HepG2 (cell line): ENCODE data around the gene LDLR. TPM values are rescaled to one million over a fixed set of nuclear protein-coding genes. Genes with fewer than 3 reads are reported as not detected.

ENCODE experiments used
- ATAC-seq: fragments of 200-7000 bp; cut with Tn5 transposase; 3 replicates; pipeline ENCODE4 v1.9.1; 2020; ENCODE audit warnings: mild to moderate bottlenecking, moderate library complexity
- BruUV-seq: library from RNA; stranded (reverse); fragments of 400-500 nt; replicated peaks from 2 replicates; lab custom pipeline; 2021; lab: Mats Ljungman, UMichigan
- CTCF ChIA-PET: fragments of 300-600 bp; formaldehyde crosslinking; extraction: SDS; loops from one replicate; lab custom pipeline; 2021; ENCODE audit warnings: low total read pairs, inconsistent platforms, low intra/inter-chr PET ratio; lab: Yijun Ruan, JAX
- POLR2A ChIA-PET: fragments of 350-600 bp; sonication (Branson Sonifier 250); formaldehyde crosslinking; loops from one replicate; lab custom pipeline; 2020; ENCODE audit warnings: antibody characterized with exemption, inconsistent platforms; lab: Yijun Ruan, JAX
- DNase-seq: peaks from one replicate; pipeline ENCODE4 v3.0.0-alpha.2; 2015; ENCODE audit warnings: low spot score
- FAIRE-seq: peaks from 3 replicates; lab custom pipeline; 2011; peaks lifted over from hg19 to GRCh38; lab: Jason Lieb, UNC
- H2AFZ ChIP-seq: one replicate; pipeline ENCODE4 v1.6.1; 2011; ENCODE audit warnings: low read length, inconsistent platforms
- H3K27ac ChIP-seq: fragments of 300-600 bp; 3 replicates; pipeline ENCODE4 v1.8.0; 2011; ENCODE audit warnings: mixed run types, mild to moderate bottlenecking, mixed read lengths, low read length, inconsistent platforms; ENCODE audit not compliant: insufficient read depth; ENCODE audit errors: extremely low read length
- H3K27me3 ChIP-seq, 2 experiments: fragments of 200-600 bp in 1 of 2; 2 replicates in 1 of 2; 3 replicates in 1 of 2; pipeline versions ENCODE4 v1.6.0 to v1.8.0; 2011; ENCODE audit warnings: low read length in 2 of 2, mild to moderate bottlenecking in 2 of 2, moderate library complexity in 2 of 2, inconsistent platforms in 1 of 2; ENCODE audit not compliant: insufficient read depth in 2 of 2, control insufficient read depth in 1 of 2
- H3K36me3 ChIP-seq, 2 experiments: fragments of 200-600 bp in 1 of 2; replicated peaks in 1 of 2; 2 replicates in 1 of 2; 3 replicates in 1 of 2; pipeline versions ENCODE4 v1.5.1 to v1.8.0; 2011; ENCODE audit warnings: low read length in 2 of 2, inconsistent platforms in 1 of 2; ENCODE audit not compliant: insufficient read depth in 2 of 2, control insufficient read depth in 1 of 2
- H3K4me1 ChIP-seq: 2 replicates; pipeline ENCODE4 v1.5.1; 2012; ENCODE audit warnings: low read length, inconsistent platforms; ENCODE audit not compliant: insufficient read depth
- H3K4me2 ChIP-seq: 2 replicates; pipeline ENCODE4 v1.6.0; 2011; ENCODE audit warnings: low read depth, low read length, inconsistent platforms
- H3K4me3 ChIP-seq, 3 experiments: fragments of 200-600 bp in 1 of 3; sonication (generic), shearing (Covaris generic) in 1 of 3; replicated peaks in 1 of 3; 2 replicates each; pipeline ENCODE4 v1.5.1; 2011 to 2016; ENCODE audit warnings: low read length in 3 of 3, inconsistent platforms in 2 of 3, low read depth in 2 of 3, mild to moderate bottlenecking in 2 of 3, control low read depth in 1 of 3, mixed read lengths in 1 of 3; ENCODE audit not compliant: insufficient read depth in 1 of 3
- H3K79me2 ChIP-seq: one replicate; pipeline ENCODE4 v1.6.1; 2011; ENCODE audit warnings: low read length, inconsistent platforms; ENCODE audit not compliant: insufficient read depth
- H3K9ac ChIP-seq: 2 replicates; pipeline ENCODE4 v1.6.0; 2011; ENCODE audit warnings: mild to moderate bottlenecking, low read depth, low read length, inconsistent platforms; ENCODE audit not compliant: insufficient read depth
- H3K9me3 ChIP-seq: 2 replicates; pipeline ENCODE4 v1.5.1; 2012; ENCODE audit warnings: mild to moderate bottlenecking, low read length
- H4K20me1 ChIP-seq: 2 replicates; pipeline ENCODE4 v1.6.0; 2011; ENCODE audit warnings: inconsistent platforms, mild to moderate bottlenecking, low read length, moderate library complexity; ENCODE audit not compliant: insufficient read depth
- KLF16 ChIP-seq, 2 experiments: sonication (generic) in 1 of 2; formaldehyde crosslinking in 1 of 2; IDR thresholded peaks; 2 replicates each; pipeline versions ENCODE4 v1.6.1 to v1.8.0; 2016 to 2023; ENCODE audit warnings: missing genetic modification reagents in 2 of 2, missing compliant biosample characterization in 1 of 2
- NFKB2 ChIP-seq: sonication (generic); formaldehyde crosslinking; IDR thresholded peaks from 2 replicates; pipeline ENCODE4 v1.4.0; 2020; ENCODE audit warnings: missing genetic modification reagents, borderline replicate concordance
- NONO ChIP-seq, 2 experiments: fragments of 450-650 bp in 1 of 2; sonication (generic) in 1 of 2; formaldehyde crosslinking in 1 of 2; IDR thresholded peaks in 1 of 2; conservative IDR thresholded peaks in 1 of 2; 2 replicates each; pipeline versions ENCODE4 v1.6.1 to v1.8.0; 2017 to 2022; ENCODE audit warnings: mild to moderate bottlenecking in 1 of 2, missing genetic modification reagents in 1 of 2, moderate library complexity in 1 of 2
- SRY ChIP-seq: sonication (generic); formaldehyde crosslinking; IDR thresholded peaks from 2 replicates; pipeline ENCODE4 v1.8.0; 2022; ENCODE audit warnings: mild to moderate bottlenecking, missing genetic modification reagents
- ZFP82 ChIP-seq: sonication (generic); formaldehyde crosslinking; IDR thresholded peaks from 2 replicates; pipeline ENCODE4 v1.5.1; 2020; ENCODE audit warnings: mild to moderate bottlenecking, missing genetic modification reagents, borderline replicate concordance
- ZFP90 ChIP-seq: sonication (generic); formaldehyde crosslinking; IDR thresholded peaks from 2 replicates; pipeline ENCODE4 v1.8.0; 2022; ENCODE audit warnings: missing genetic modification reagents, mild to moderate bottlenecking, inconsistent platforms, borderline replicate concordance
- WGBS: methylation state at CpG from one replicate; pipeline ENCODE4 v1.1.6; 2017; ENCODE audit warnings: low lambda C conversion rate; 5-methylcytosine and 5-hydroxymethylcytosine counted together
- in situ Hi-C: cut with HindIII; loops from 2 replicates; pipeline ENCODE4 v1.10.0; 2017; ENCODE audit warnings: low pct_unique_long_range_greater_than_20kb; ENCODE audit not compliant: extremely low pct_ligation_motif_present
- intact Hi-C: fragments of 100-400 bp; cut with micrococcal nuclease; formaldehyde crosslinking; loops from one replicate; pipeline ENCODE4 v1.10.0; 2022; ENCODE audit not compliant: unreplicated experiment
- polyA plus RNA-seq, 8 experiments: library from polyadenylated mRNA; depleted of rRNA in 3 of 8; stranded (reverse) in 7 of 8; unstranded in 1 of 8; fragments of >200 nt; fragmentation: Illumina TruSeq in 4 of 8; extraction: Trizol in 4 of 8; gene quantifications; 2 replicates each; pipeline versions ENCODE4 v1.2.1 to v1.2.3, GENCODE V29; 2011 to 2016; ENCODE audit warnings: low read depth in 4 of 8, missing spikeins in 1 of 8, mixed read lengths in 1 of 8; ENCODE audit not compliant: insufficient read depth in 1 of 8
- total RNA-seq, 5 experiments: library from RNA; depleted of rRNA; stranded (reverse); fragments of >200 nt; fragmentation: Illumina TruSeq; extraction: Trizol; gene quantifications; 2 replicates each; pipeline ENCODE4 v1.2.3, GENCODE V29; 2016; ENCODE audit warnings: low read depth in 1 of 5
- TF ChIP-seq, protein P1 (sequence below): sonication (generic); formaldehyde crosslinking; IDR thresholded peaks from 2 replicates; pipeline ENCODE4 v1.4.0; 2020; ENCODE audit warnings: missing genetic modification reagents, borderline replicate concordance
- TF ChIP-seq, protein P2 (sequence below): sonication (generic); formaldehyde crosslinking; IDR thresholded peaks from 2 replicates; pipeline ENCODE4 v1.5.1; 2020; ENCODE audit warnings: mild to moderate bottlenecking, missing genetic modification reagents, moderate library complexity
- TF ChIP-seq, protein P3 (sequence below): IDR thresholded peaks from 2 replicates; pipeline ENCODE4 v1.6.1; 2016; ENCODE audit warnings: missing compliant biosample characterization, missing genetic modification reagents, borderline replicate concordance
- TF ChIP-seq, protein P4 (sequence below): sonication (generic); formaldehyde crosslinking; IDR thresholded peaks from 2 replicates; pipeline ENCODE4 v1.8.1; 2022; ENCODE audit warnings: mild to moderate bottlenecking, missing genetic modification reagents

Gene LDLR
- total and polyA plus RNA-seq, 2 of the 13 experiments (the other 11 are each of a cell fraction or from before 2014, with no cell fraction given) = 51.6 to 92.5 TPM

DNA sequence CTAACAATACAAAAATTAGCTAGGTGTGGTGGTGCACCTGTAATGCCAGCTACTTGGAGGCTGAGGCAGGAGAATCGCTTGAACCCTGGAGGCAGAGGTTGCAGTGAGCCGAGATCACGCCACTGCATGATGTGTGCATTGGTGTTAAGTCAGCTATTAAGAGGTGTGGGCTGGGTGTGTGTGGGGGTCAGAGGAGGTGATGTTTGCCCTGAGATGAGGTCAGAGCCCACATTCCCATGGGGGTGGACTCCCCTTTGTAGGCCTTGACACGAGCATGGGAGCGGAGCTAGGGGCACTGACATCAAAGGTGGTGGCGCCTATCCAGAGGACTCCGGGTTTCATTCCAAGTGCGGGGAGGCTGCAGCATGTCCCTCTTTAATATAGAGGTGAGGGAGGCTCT, 34.6 kb upstream of the LDLR start:
- FAIRE-seq (no peak), DNase-seq (no peak), ATAC-seq (no peak)
- no peaks in the 10 kb centered on the region for H3K27me3 ChIP-seq
- TF ChIP-seq, protein P1, sequence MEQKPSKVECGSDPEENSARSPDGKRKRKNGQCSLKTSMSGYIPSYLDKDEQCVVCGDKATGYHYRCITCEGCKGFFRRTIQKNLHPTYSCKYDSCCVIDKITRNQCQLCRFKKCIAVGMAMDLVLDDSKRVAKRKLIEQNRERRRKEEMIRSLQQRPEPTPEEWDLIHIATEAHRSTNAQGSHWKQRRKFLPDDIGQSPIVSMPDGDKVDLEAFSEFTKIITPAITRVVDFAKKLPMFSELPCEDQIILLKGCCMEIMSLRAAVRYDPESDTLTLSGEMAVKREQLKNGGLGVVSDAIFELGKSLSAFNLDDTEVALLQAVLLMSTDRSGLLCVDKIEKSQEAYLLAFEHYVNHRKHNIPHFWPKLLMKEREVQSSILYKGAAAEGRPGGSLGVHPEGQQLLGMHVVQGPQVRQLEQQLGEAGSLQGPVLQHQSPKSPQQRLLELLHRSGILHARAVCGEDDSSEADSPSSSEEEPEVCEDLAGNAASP (CRISPR knock-in tag) = peak; percentile 29; the same call in 1 of the 2 replicates
- no peak for TF ChIP-seq NONO (IDR thresholded peaks at IDR 0.05)
- 0 out of 2 replicates have a peak, but pooled peaks have one; percentile 23 for TF ChIP-seq NONO (CRISPR knock-in tag; conservative IDR thresholded peaks at IDR 0.05)
- TF ChIP-seq SRY (CRISPR knock-in tag) = no peak
- TF ChIP-seq, protein P2, sequence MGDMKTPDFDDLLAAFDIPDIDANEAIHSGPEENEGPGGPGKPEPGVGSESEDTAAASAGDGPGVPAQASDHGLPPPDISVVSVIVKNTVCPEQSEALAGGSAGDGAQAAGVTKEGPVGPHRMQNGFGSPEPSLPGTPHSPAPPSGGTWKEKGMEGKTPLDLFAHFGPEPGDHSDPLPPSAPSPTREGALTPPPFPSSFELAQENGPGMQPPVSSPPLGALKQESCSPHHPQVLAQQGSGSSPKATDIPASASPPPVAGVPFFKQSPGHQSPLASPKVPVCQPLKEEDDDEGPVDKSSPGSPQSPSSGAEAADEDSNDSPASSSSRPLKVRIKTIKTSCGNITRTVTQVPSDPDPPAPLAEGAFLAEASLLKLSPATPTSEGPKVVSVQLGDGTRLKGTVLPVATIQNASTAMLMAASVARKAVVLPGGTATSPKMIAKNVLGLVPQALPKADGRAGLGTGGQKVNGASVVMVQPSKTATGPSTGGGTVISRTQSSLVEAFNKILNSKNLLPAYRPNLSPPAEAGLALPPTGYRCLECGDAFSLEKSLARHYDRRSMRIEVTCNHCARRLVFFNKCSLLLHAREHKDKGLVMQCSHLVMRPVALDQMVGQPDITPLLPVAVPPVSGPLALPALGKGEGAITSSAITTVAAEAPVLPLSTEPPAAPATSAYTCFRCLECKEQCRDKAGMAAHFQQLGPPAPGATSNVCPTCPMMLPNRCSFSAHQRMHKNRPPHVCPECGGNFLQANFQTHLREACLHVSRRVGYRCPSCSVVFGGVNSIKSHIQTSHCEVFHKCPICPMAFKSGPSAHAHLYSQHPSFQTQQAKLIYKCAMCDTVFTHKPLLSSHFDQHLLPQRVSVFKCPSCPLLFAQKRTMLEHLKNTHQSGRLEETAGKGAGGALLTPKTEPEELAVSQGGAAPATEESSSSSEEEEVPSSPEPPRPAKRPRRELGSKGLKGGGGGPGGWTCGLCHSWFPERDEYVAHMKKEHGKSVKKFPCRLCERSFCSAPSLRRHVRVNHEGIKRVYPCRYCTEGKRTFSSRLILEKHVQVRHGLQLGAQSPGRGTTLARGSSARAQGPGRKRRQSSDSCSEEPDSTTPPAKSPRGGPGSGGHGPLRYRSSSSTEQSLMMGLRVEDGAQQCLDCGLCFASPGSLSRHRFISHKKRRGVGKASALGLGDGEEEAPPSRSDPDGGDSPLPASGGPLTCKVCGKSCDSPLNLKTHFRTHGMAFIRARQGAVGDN (CRISPR knock-in tag) = 0 out of 2 replicates have a peak, but pooled peaks have one; percentile 10
- TF ChIP-seq ZFP82 (CRISPR knock-in tag) = no peak
- TF ChIP-seq KLF16 (CRISPR knock-in tag; IDR thresholded peaks at IDR 0.05) = no peak
- no peak for TF ChIP-seq ZFP90
- no peak for TF ChIP-seq NFKB2
- TF ChIP-seq, protein P3, sequence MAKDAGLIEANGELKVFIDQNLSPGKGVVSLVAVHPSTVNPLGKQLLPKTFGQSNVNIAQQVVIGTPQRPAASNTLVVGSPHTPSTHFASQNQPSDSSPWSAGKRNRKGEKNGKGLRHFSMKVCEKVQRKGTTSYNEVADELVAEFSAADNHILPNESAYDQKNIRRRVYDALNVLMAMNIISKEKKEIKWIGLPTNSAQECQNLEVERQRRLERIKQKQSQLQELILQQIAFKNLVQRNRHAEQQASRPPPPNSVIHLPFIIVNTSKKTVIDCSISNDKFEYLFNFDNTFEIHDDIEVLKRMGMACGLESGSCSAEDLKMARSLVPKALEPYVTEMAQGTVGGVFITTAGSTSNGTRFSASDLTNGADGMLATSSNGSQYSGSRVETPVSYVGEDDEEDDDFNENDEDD (CRISPR knock-in tag) = no peak
- TF ChIP-seq, protein P4, sequence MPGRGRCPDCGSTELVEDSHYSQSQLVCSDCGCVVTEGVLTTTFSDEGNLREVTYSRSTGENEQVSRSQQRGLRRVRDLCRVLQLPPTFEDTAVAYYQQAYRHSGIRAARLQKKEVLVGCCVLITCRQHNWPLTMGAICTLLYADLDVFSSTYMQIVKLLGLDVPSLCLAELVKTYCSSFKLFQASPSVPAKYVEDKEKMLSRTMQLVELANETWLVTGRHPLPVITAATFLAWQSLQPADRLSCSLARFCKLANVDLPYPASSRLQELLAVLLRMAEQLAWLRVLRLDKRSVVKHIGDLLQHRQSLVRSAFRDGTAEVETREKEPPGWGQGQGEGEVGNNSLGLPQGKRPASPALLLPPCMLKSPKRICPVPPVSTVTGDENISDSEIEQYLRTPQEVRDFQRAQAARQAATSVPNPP (CRISPR knock-in tag) = no peak
- H3K79me2 ChIP-seq = no peaks in the 10 kb centered on the region
- WGBS = 89% methylated on average over 8 of the region's 8 CpGs
- no peak overlapping the region for H3K9ac ChIP-seq
- no TSS peak for BruUV-seq
- H3K4me2 ChIP-seq = no peak overlapping the region
- intact Hi-C loops (no loop called here), in situ Hi-C loops (no loop called here)
- ChIA-PET POLR2A (no interaction called here), CTCF (no interaction called here)
- no peak overlapping the region for H3K27ac ChIP-seq
- H4K20me1 ChIP-seq = no peaks in the 10 kb centered on the region
- peaks cover 13 to 24% of the 10 kb centered on the region in 2 experiments; a peak in 3 of 5 replicates for H3K36me3 ChIP-seq
- no peak overlapping the region for H3K4me3 ChIP-seq
- H3K9me3 ChIP-seq = no peaks in the 10 kb centered on the region
- H3K4me1 ChIP-seq = peaks cover 10% of the 10 kb centered on the region
- no peak overlapping the region for H2AFZ ChIP-seq
